Mucosa of rectum (tissue), 2 donors: Measurements from ENCODE around the gene SP2.

Source experiments
- H3K27ac ChIP-seq, 2 donors: one replicate each; pipeline ENCODE4 v1.7.0; 2013; ENCODE audit warnings: inconsistent platforms in 2 of 2, low read depth in 2 of 2, low read length in 2 of 2
- H3K27me3 ChIP-seq, 2 donors: one replicate each; pipeline ENCODE4 v1.7.0; 2013; ENCODE audit warnings: low read length in 2 of 2; ENCODE audit not compliant: control insufficient read depth in 2 of 2, insufficient read depth in 2 of 2
- H3K36me3 ChIP-seq, 2 donors: one replicate each; pipeline ENCODE4 v1.7.0; 2013; ENCODE audit warnings: low read length in 2 of 2; ENCODE audit not compliant: control insufficient read depth in 2 of 2, insufficient read depth in 2 of 2
- H3K4me1 ChIP-seq, 2 donors: one replicate each; pipeline ENCODE4 v1.7.0; 2013; ENCODE audit warnings: low read length in 2 of 2, mild to moderate bottlenecking in 1 of 2; ENCODE audit not compliant: control insufficient read depth in 2 of 2, insufficient read depth in 2 of 2
- H3K4me3 ChIP-seq, 2 donors: one replicate each; pipeline ENCODE4 v1.7.0; 2013; ENCODE audit warnings: low read length in 2 of 2
- H3K9ac ChIP-seq, 2 donors: one replicate each; pipeline ENCODE4 v1.7.0; 2013; ENCODE audit warnings: low read length in 2 of 2, low read depth in 1 of 2, mild to moderate bottlenecking in 1 of 2
- H3K9me3 ChIP-seq, 2 donors: one replicate each; pipeline ENCODE4 v1.7.0; 2013; ENCODE audit warnings: low read length in 2 of 2; ENCODE audit not compliant: control insufficient read depth in 2 of 2
- donor health status: healthy.
- donor health status: Normal muscosa, but diverticular disease.

Gene SP2

GRCh38 chr17:47855737-47856136 is 40.3 kb upstream of the SP2 start:
- H3K4me1 ChIP-seq: no peaks in the 10 kb centered on the region
- no peak overlapping the region for H3K27ac ChIP-seq
- H3K4me3 ChIP-seq: no peak overlapping the region
- H3K9ac ChIP-seq: no peak overlapping the region
- H3K27me3 ChIP-seq: peaks cover 29 to 31% of the 10 kb centered on the region in 2 donors
- no peaks in the 10 kb centered on the region for H3K9me3 ChIP-seq
- no peaks in the 10 kb centered on the region for H3K36me3 ChIP-seq

GRCh38 chr17:47856830-47857229 is 39.2 kb upstream of the SP2 start:
- H3K4me3 ChIP-seq: no peak overlapping the region
- no peak overlapping the region for H3K9ac ChIP-seq
- H3K36me3 ChIP-seq: no peaks in the 10 kb centered on the region
- H3K27me3 ChIP-seq: peaks cover 29% of the 10 kb centered on the region in 2 donors
- H3K27ac ChIP-seq: no peak overlapping the region
- no peaks in the 10 kb centered on the region for H3K9me3 ChIP-seq
- no peaks in the 10 kb centered on the region for H3K4me1 ChIP-seq

GRCh38 chr17:47857551-47858455 is 38.2 kb upstream of the SP2 start:
- Histone ChIP-seq H3K36me3 (no peaks in the 10 kb centered on the region), H3K4me3 (no peak overlapping the region), H3K27ac (no peak overlapping the region), H3K9me3 (no peaks in the 10 kb centered on the region), H3K4me1 (no peaks in the 10 kb centered on the region), H3K9ac (no peak overlapping the region), H3K27me3 (peaks cover 21 to 22% of the 10 kb centered on the region in 2 donors)

GRCh38 chr17:47860386-47860785 is 35.6 kb upstream of the SP2 start:
- Histone ChIP-seq H3K36me3 (no peaks in the 10 kb centered on the region), H3K4me1 (peaks cover 3 to 4% of the 10 kb centered on the region in 2 donors), H3K9me3 (no peaks in the 10 kb centered on the region), H3K27ac (no peak overlapping the region), H3K9ac (no peak overlapping the region), H3K4me3 (no peak overlapping the region), H3K27me3 (peaks cover 3 to 8% of the 10 kb centered on the region in 2 donors)

- H3K27me3 ChIP-seq: peaks cover 0 to 8% of the 10 kb centered on the region in 2 donors
- no peak overlapping the region for H3K27ac ChIP-seq
- no peak overlapping the region for H3K4me3 ChIP-seq
- no peaks in the 10 kb centered on the region for H3K36me3 ChIP-seq
- no peak overlapping the region for H3K9ac ChIP-seq
- H3K9me3 ChIP-seq: no peaks in the 10 kb centered on the region
- peaks cover 3 to 4% of the 10 kb centered on the region in 2 donors for H3K4me1 ChIP-seq
Measured at GRCh38 chr17:47862621-47863440, 33.2 kb upstream of the SP2 start.

GRCh38 chr17:47864791-47865216 is 31.2 kb upstream of the SP2 start:
- no peak overlapping the region for H3K4me3 ChIP-seq
- H3K27me3 ChIP-seq: peaks cover 0 to 2% of the 10 kb centered on the region in 2 donors
- H3K27ac ChIP-seq: no peak overlapping the region
- H3K9me3 ChIP-seq: no peaks in the 10 kb centered on the region
- peaks cover 3 to 4% of the 10 kb centered on the region in 2 donors for H3K4me1 ChIP-seq
- no peak overlapping the region for H3K9ac ChIP-seq
- no peaks in the 10 kb centered on the region for H3K36me3 ChIP-seq

- no peak overlapping the region for H3K4me3 ChIP-seq
- H3K36me3 ChIP-seq: no peaks in the 10 kb centered on the region
- no peak overlapping the region for H3K27ac ChIP-seq
- no peak overlapping the region for H3K9ac ChIP-seq
- H3K9me3 ChIP-seq: no peaks in the 10 kb centered on the region
- H3K27me3 ChIP-seq: peaks cover 0 to 4% of the 10 kb centered on the region in 2 donors
- H3K4me1 ChIP-seq: peaks cover 3 to 4% of the 10 kb centered on the region in 2 donors
Measured at GRCh38 chr17:47866941-47867340, 29.1 kb upstream of the SP2 start.

GRCh38 chr17:47867813-47868533 is 28.1 kb upstream of the SP2 start:
- Histone ChIP-seq H3K9me3 (no peaks in the 10 kb centered on the region), H3K27ac (no peak overlapping the region), H3K4me3 (no peak overlapping the region), H3K9ac (no peak overlapping the region), H3K36me3 (no peaks in the 10 kb centered on the region), H3K27me3 (peaks cover 0 to 4% of the 10 kb centered on the region in 2 donors), H3K4me1 (peaks cover 3 to 4% of the 10 kb centered on the region in 2 donors)

- Histone ChIP-seq H3K27ac (no peak overlapping the region), H3K36me3 (no peaks in the 10 kb centered on the region), H3K9me3 (no peaks in the 10 kb centered on the region), H3K9ac (no peak overlapping the region), H3K27me3 (peaks cover 0 to 8% of the 10 kb centered on the region in 2 donors), H3K4me3 (no peak overlapping the region), H3K4me1 (peaks cover 3 to 4% of the 10 kb centered on the region in 2 donors)
Measured at GRCh38 chr17:47869114-47869513, 26.9 kb upstream of the SP2 start.
